H1 (cell line): ENCODE measurements around the gene TNC. TPM values are rescaled to one million over a fixed set of nuclear protein-coding genes. Genes with fewer than 3 reads are reported as not detected.

ENCODE experiments used
- CTCF ChIA-PET: fragments of 300-600 bp; sonication (Branson Sonifier 250); formaldehyde crosslinking; loops from one replicate; lab custom pipeline; 2021; ENCODE audit not compliant: partially characterized antibody; lab: Charles Lee
- POLR2A ChIA-PET: fragments of 300-600 bp; sonication (Branson Sonifier 250); formaldehyde crosslinking; loops from one replicate; lab custom pipeline; 2021; ENCODE audit warnings: inconsistent platforms; ENCODE audit not compliant: partially characterized antibody; lab: Charles Lee
- DNase-seq, 2 experiments: peaks; one replicate each; pipeline versions ENCODE4 v3.0.0 to v3.0.0-alpha.2; 2010 to 2022; ENCODE audit warnings: low spot score in 2 of 2, low read depth in 1 of 2, mixed read lengths in 1 of 2
- FAIRE-seq: peaks from 2 replicates; lab custom pipeline; 2011; peaks lifted over from hg19 to GRCh38; lab: Jason Lieb, UNC
- H2AFZ ChIP-seq: 2 replicates; pipeline ENCODE4 v1.8.1; 2012; ENCODE audit warnings: low read length, inconsistent platforms
- H2AK5ac ChIP-seq: 2 replicates; pipeline ENCODE4 v1.6.1; 2013; ENCODE audit warnings: low read depth, low read length
- H2BK120ac ChIP-seq: replicated peaks from 2 replicates; pipeline ENCODE3; 2013; ENCODE audit warnings: low read depth, low read length, inconsistent platforms
- H2BK12ac ChIP-seq: 2 replicates; pipeline ENCODE4 v1.6.1; 2013; ENCODE audit warnings: low read depth, low read length
- H2BK15ac ChIP-seq: 2 replicates; pipeline ENCODE4 v1.6.1; 2013; ENCODE audit warnings: low read length
- H2BK20ac ChIP-seq: 2 replicates; pipeline ENCODE4 v1.6.1; 2013; ENCODE audit warnings: low read length
- H2BK5ac ChIP-seq: 2 replicates; pipeline ENCODE4 v1.6.1; 2013; ENCODE audit warnings: low read depth, low read length
- H3K14ac ChIP-seq: 2 replicates; pipeline ENCODE4 v1.6.1; 2013; ENCODE audit warnings: inconsistent platforms; ENCODE audit not compliant: insufficient read length
- H3K18ac ChIP-seq: 2 replicates; pipeline ENCODE4 v1.6.1; 2013; ENCODE audit warnings: low read length; ENCODE audit errors: extremely low read depth
- H3K23ac ChIP-seq: 2 replicates; pipeline ENCODE4 v1.6.1; 2013; ENCODE audit warnings: inconsistent platforms; ENCODE audit not compliant: insufficient read length
- H3K23me2 ChIP-seq: 2 replicates; pipeline ENCODE4 v1.6.1; 2013; ENCODE audit warnings: low read depth, low read length
- H3K27ac ChIP-seq: 2 replicates; pipeline ENCODE4 v1.6.1; 2011; ENCODE audit warnings: low read depth, low read length, inconsistent platforms
- H3K27me3 ChIP-seq, 4 experiments: replicated peaks in 1 of 4; 1 replicate in 1 of 4; 2 replicates in 3 of 4; pipeline versions ENCODE4 v1.6.1 to v1.8.1; 2011 to 2013; ENCODE audit warnings: low read length in 3 of 4, mild to moderate bottlenecking in 3 of 4, inconsistent platforms in 2 of 4, mixed read lengths in 2 of 4, moderate library complexity in 1 of 4; ENCODE audit not compliant: control insufficient read depth in 3 of 4, insufficient read depth in 3 of 4; ENCODE audit errors: extremely low read depth in 1 of 4
- H3K36me3 ChIP-seq, 4 experiments: 2 replicates each; pipeline versions ENCODE4 v1.6.1 to v1.8.1; 2011 to 2013; ENCODE audit warnings: mild to moderate bottlenecking in 4 of 4, low read length in 3 of 4, moderate library complexity in 2 of 4, control low read depth in 1 of 4, inconsistent platforms in 1 of 4; ENCODE audit not compliant: insufficient read depth in 4 of 4, control insufficient read depth in 2 of 4
- H3K4ac ChIP-seq: replicated peaks from 2 replicates; pipeline ENCODE3; 2013; ENCODE audit warnings: low read length, low read depth, mixed read lengths, inconsistent platforms; ENCODE audit not compliant: insufficient read length
- H3K4me1 ChIP-seq, 4 experiments: replicated peaks in 1 of 4; 1 replicate in 1 of 4; 2 replicates in 3 of 4; pipeline versions ENCODE4 v1.6.1 to v1.8.1; 2011 to 2013; ENCODE audit warnings: low read length in 3 of 4, inconsistent platforms in 2 of 4, mixed read lengths in 1 of 4; ENCODE audit not compliant: insufficient read depth in 4 of 4, control insufficient read depth in 3 of 4
- H3K4me2 ChIP-seq, 2 experiments: 2 replicates each; pipeline versions ENCODE4 v1.6.1 to v1.8.1; 2011 to 2013; ENCODE audit warnings: low read depth in 2 of 2, low read length in 2 of 2, control low read depth in 1 of 2, inconsistent platforms in 1 of 2, mild to moderate bottlenecking in 1 of 2; ENCODE audit not compliant: insufficient read depth in 1 of 2
- H3K4me3 ChIP-seq, 4 experiments: fragments of 200-600, 300-600 bp in 1 of 4; sonication (generic), shearing (Covaris generic), sonication (Bioruptor Twin) in 1 of 4; 2 replicates each; pipeline versions ENCODE4 v1.5.1 to v1.8.1; 2011 to 2016; ENCODE audit warnings: low read length in 4 of 4, low read depth in 3 of 4, control low read depth in 2 of 4, inconsistent platforms in 2 of 4, mild to moderate bottlenecking in 2 of 4, mixed read lengths in 1 of 4, moderate library complexity in 1 of 4; ENCODE audit not compliant: insufficient read depth in 2 of 4; ENCODE audit errors: extremely low read depth in 1 of 4
- H3K56ac ChIP-seq: replicated peaks from 2 replicates; pipeline ENCODE3; 2013; ENCODE audit warnings: low read depth, mild to moderate bottlenecking, mixed read lengths, low read length, inconsistent platforms; ENCODE audit not compliant: insufficient read length
- H3K79me1 ChIP-seq: 2 replicates; pipeline ENCODE4 v1.6.1; 2013; ENCODE audit warnings: low read depth, low read length, control low read depth
- H3K79me2 ChIP-seq, 2 experiments: 2 replicates each; pipeline versions ENCODE4 v1.6.1 to v1.8.1; 2012 to 2013; ENCODE audit warnings: low read length in 2 of 2, mild to moderate bottlenecking in 2 of 2, inconsistent platforms in 1 of 2; ENCODE audit not compliant: insufficient read depth in 2 of 2, control insufficient read depth in 1 of 2
- H3K9ac ChIP-seq, 4 experiments: replicated peaks in 1 of 4; 1 replicate in 1 of 4; 2 replicates in 3 of 4; pipeline versions ENCODE4 v1.6.1 to v1.8.1; 2011 to 2013; ENCODE audit warnings: low read depth in 3 of 4, low read length in 3 of 4, control low read depth in 2 of 4, mild to moderate bottlenecking in 2 of 4, moderate library complexity in 2 of 4, inconsistent platforms in 1 of 4; ENCODE audit errors: extremely low read depth in 1 of 4
- H3K9me3 ChIP-seq, 2 experiments: 2 replicates each; pipeline versions ENCODE4 v1.6.1 to v1.8.1; 2012 to 2013; ENCODE audit warnings: mild to moderate bottlenecking in 2 of 2, moderate library complexity in 2 of 2, control low read depth in 1 of 2, inconsistent platforms in 1 of 2, low read depth in 1 of 2, low read length in 1 of 2, mixed read lengths in 1 of 2; ENCODE audit not compliant: insufficient read depth in 2 of 2
- H4K20me1 ChIP-seq, 2 experiments: replicated peaks in 1 of 2; 2 replicates each; pipeline versions ENCODE3 to v1.8.1; 2011 to 2013; ENCODE audit warnings: inconsistent platforms in 2 of 2, low read length in 2 of 2, mild to moderate bottlenecking in 1 of 2; ENCODE audit not compliant: insufficient read depth in 2 of 2, control insufficient read depth in 1 of 2
- H4K5ac ChIP-seq: 2 replicates; pipeline ENCODE4 v1.6.1; 2013; ENCODE audit warnings: low read length, low read depth, mixed read lengths, inconsistent platforms; ENCODE audit not compliant: insufficient read length
- H4K8ac ChIP-seq: 2 replicates; pipeline ENCODE4 v1.8.0; 2013; ENCODE audit warnings: mild to moderate bottlenecking, moderate library complexity, low read length, inconsistent platforms; ENCODE audit not compliant: insufficient read depth; ENCODE audit errors: extremely low read depth
- H4K91ac ChIP-seq: replicated peaks from 2 replicates; pipeline ENCODE3; 2013; ENCODE audit warnings: low read length, mixed read lengths, inconsistent platforms; ENCODE audit not compliant: insufficient read length
- BACH1 ChIP-seq: IDR thresholded peaks from 2 replicates; pipeline ENCODE4 v1.6.1; 2012; ENCODE audit warnings: low read length, improper control_type of control experiment
- CBX5 ChIP-seq: fragments of 300-800, 300-1000 bp; sonication (generic); IDR thresholded peaks from 2 replicates; pipeline ENCODE4 v1.7.1; 2016; ENCODE audit warnings: antibody characterized with exemption, low read length, low read depth
- JUN ChIP-seq: IDR thresholded peaks from 2 replicates; pipeline ENCODE4 v1.6.1; 2011; ENCODE audit warnings: low read depth, mild to moderate bottlenecking, improper control_type of control experiment, low read length
- KDM5A ChIP-seq: fragments of 200-600 bp; IDR thresholded peaks from 2 replicates; pipeline ENCODE4 v1.7.1; 2012; ENCODE audit warnings: mild to moderate bottlenecking, low read length, inconsistent platforms, mixed read lengths
- POLR2AphosphoS5 ChIP-seq: IDR thresholded peaks from 2 replicates; pipeline ENCODE4 v1.6.1; 2011; ENCODE audit warnings: low read depth, low read length
- SAP30 ChIP-seq: fragments of 300-600 bp; sonication (generic); IDR thresholded peaks from 2 replicates; pipeline ENCODE4 v1.7.1; 2012; ENCODE audit warnings: low read length, moderate library complexity, mild to moderate bottlenecking, inconsistent platforms; ENCODE audit not compliant: insufficient read depth, insufficient replicate concordance
- SP1 ChIP-seq: IDR thresholded peaks from 2 replicates; pipeline ENCODE4 v1.6.1; 2011; ENCODE audit warnings: low read depth, low read length
- TAF1 ChIP-seq: IDR thresholded peaks from 2 replicates; pipeline ENCODE4 v1.6.1; 2011; ENCODE audit warnings: mild to moderate bottlenecking, low read depth, low read length
- ZNF274 ChIP-seq: IDR thresholded peaks from 2 replicates; pipeline ENCODE4 v1.7.0; 2012; ENCODE audit warnings: low read length, borderline replicate concordance; ENCODE audit errors: extremely low read depth
- WGBS, 2 experiments: shearing (Covaris generic) in 1 of 2; methylation state at CpG; one replicate each; pipeline versions ENCODE4 v1.1.6 to v1.1.7; 2013 to 2015; ENCODE audit warnings: low lambda C conversion rate in 2 of 2, mixed read lengths in 2 of 2, inconsistent platforms in 1 of 2, low coverage in 1 of 2, missing lambda C conversion rate in 1 of 2; ENCODE audit not compliant: insufficient replicate concordance in 2 of 2, insufficient coverage in 1 of 2, insufficient read length in 1 of 2; ENCODE audit errors: extremely low coverage in 1 of 2, missing lambda C conversion rate in 1 of 2; 5-methylcytosine and 5-hydroxymethylcytosine counted together
- polyA plus RNA-seq, 7 experiments: library from polyadenylated mRNA; depleted of rRNA in 3 of 7; stranded (reverse) in 5 of 7; unstranded in 2 of 7; fragments of >200 nt in 5 of 7; fragments of 200-250 nt in 2 of 7; gene quantifications; 1 replicate in 5 of 7; 2 replicates in 1 of 7; 4 replicates in 1 of 7; pipeline versions ENCODE4 v1.2.1 to v1.2.3, GENCODE V29; 2011 to 2013; ENCODE audit warnings: missing spikeins in 2 of 7, mixed read lengths in 2 of 7
- total RNA-seq: library from RNA; stranded (reverse); fragmentation: NEBNext Ultra II Directional; extraction: Animal tissue kit (Norgen Biotek cat#: 25700); gene quantifications from 2 replicates; pipeline ENCODE4 v1.2.1, GENCODE V29; 2021
- TF ChIP-seq, protein P1 (sequence below): IDR thresholded peaks from 2 replicates; pipeline ENCODE4 v1.6.1; 2011; ENCODE audit warnings: low read depth, mild to moderate bottlenecking, low read length; ENCODE audit not compliant: insufficient read depth

The TNC gene
- total and polyA plus RNA-seq, 2 of the 8 experiments (the other 6 are each of a cell fraction or from before 2014, with no cell fraction given): 6.2 to 11.4 TPM

GRCh38 chr9:115069302-115069701, 48.7 kb downstream of the TNC start:
- H3K79me1 ChIP-seq: no peaks in the 10 kb centered on the region
- H2BK5ac ChIP-seq: no peak overlapping the region
- H2BK12ac ChIP-seq: no peak overlapping the region
- no peaks in the 10 kb centered on the region for H3K4me1 ChIP-seq
- H3K9ac ChIP-seq: no peak overlapping the region
- no peak overlapping the region for H2BK15ac ChIP-seq
- H4K20me1 ChIP-seq: no peaks in the 10 kb centered on the region
- no peaks in the 10 kb centered on the region for H3K79me2 ChIP-seq
- no peak overlapping the region for H4K91ac ChIP-seq
- no peak overlapping the region for H2BK120ac ChIP-seq
- DNase-seq: no peak
- FAIRE-seq: no peak
- H3K4me3 ChIP-seq: no peak overlapping the region
- no CpG with 5 or more reads among the region's 2 CpGs for WGBS, 2 experiments
- CTCF ChIA-PET: interaction anchor here (1.0 kb wide), 1 partner anchor 298 kb away, joined by 3 read pairs; no protein-coding TSS in a partner anchor
- no peak overlapping the region for H3K23ac ChIP-seq
- no peaks in the 10 kb centered on the region for H3K9me3 ChIP-seq
- H4K8ac ChIP-seq: no peak overlapping the region
- H3K56ac ChIP-seq: no peak overlapping the region
- no peak overlapping the region for H3K4me2 ChIP-seq
- no peak overlapping the region for H2AFZ ChIP-seq
- H3K27ac ChIP-seq: no peak overlapping the region
- no peak overlapping the region for H2BK20ac ChIP-seq
- H3K23me2 ChIP-seq: peaks cover 2% of the 10 kb centered on the region; the same call in 1 of the 2 replicates
- H2AK5ac ChIP-seq: no peak overlapping the region
- TF ChIP-seq JUN (no peak), CBX5 (no peak), TAF1 (no peak), SP1 (no peak), BACH1 (no peak), SAP30 (no peak), KDM5A (no peak), POLR2AphosphoS5 (no peak), ZNF274 (no peak)
- TF ChIP-seq, protein P1, sequence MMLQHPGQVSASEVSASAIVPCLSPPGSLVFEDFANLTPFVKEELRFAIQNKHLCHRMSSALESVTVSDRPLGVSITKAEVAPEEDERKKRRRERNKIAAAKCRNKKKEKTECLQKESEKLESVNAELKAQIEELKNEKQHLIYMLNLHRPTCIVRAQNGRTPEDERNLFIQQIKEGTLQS: no peak
- H3K18ac ChIP-seq: no peak overlapping the region
- H3K14ac ChIP-seq: no peak overlapping the region
- no peak overlapping the region for H4K5ac ChIP-seq
- no peaks in the 10 kb centered on the region for H3K36me3 ChIP-seq
- POLR2A ChIA-PET: no interaction called here
- H3K4ac ChIP-seq: no peak overlapping the region
- H3K27me3 ChIP-seq: no peaks in the 10 kb centered on the region; a peak in 1 of 7 replicates
